ENCODE measurements around the gene PCNX2.

The PCNX2 gene

GRCh38 chr1:233032916-233033315 is 262.6 kb downstream of the PCNX2 start:
- no peak overlapping the region for H3K4me2 ChIP-seq
- H3K36me3 ChIP-seq: no peaks in the 10 kb centered on the region
- H3K9ac ChIP-seq: no peak overlapping the region
- H4K20me1 ChIP-seq: no peaks in the 10 kb centered on the region
- H3K9me3 ChIP-seq: no peaks in the 10 kb centered on the region
- no peak overlapping the region for H3K27ac ChIP-seq
- H3K27me3 ChIP-seq: no peaks in the 10 kb centered on the region
- no peak for TF ChIP-seq Cebpa-rat (IDR thresholded peaks at IDR 0.05)
- H3K4me3 ChIP-seq: no peak overlapping the region
- 0 out of 2 replicates have a peak, but pooled peaks cover under 1% of the 10 kb centered on the region for H3K4me1 ChIP-seq

DNA sequence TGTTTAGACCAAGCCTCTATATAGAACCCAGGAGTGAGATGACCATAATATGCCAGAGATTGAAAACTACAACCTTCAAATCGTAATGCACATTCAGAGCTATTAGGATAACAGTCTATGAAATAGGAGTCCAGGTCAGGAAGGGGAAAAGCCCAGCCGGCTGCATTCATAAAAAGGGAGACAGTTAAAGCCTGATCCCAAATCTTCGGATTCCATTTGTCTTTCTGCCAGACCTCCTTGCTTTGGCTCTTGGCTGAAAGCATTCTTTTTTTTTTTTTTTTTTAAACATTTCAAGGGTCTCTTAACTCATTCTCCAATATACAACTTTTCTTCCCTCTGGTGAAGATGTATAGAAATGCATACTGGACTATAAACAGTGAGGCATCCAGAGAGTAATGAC is 264.0 kb downstream of the PCNX2 start:
- H3K9me3 ChIP-seq: no peaks in the 10 kb centered on the region
- no peak overlapping the region for H3K4me3 ChIP-seq
- H3K4me1 ChIP-seq: peaks cover 7% of the 10 kb centered on the region; the same call in 1 of the 2 replicates
- H3K27ac ChIP-seq: no peak overlapping the region
- no peaks in the 10 kb centered on the region for H3K27me3 ChIP-seq
- H3K36me3 ChIP-seq: no peaks in the 10 kb centered on the region
- H3K4me2 ChIP-seq: no peak overlapping the region
- H4K20me1 ChIP-seq: no peaks in the 10 kb centered on the region
- no peak overlapping the region for H3K9ac ChIP-seq
- no peak for TF ChIP-seq Cebpa-rat (IDR thresholded peaks at IDR 0.05)

- H3K9me3 ChIP-seq: no peaks in the 10 kb centered on the region
- no peak overlapping the region for H3K27ac ChIP-seq
- H3K4me1 ChIP-seq: peaks cover 7% of the 10 kb centered on the region; the same call in 1 of the 2 replicates
These were observed 268.5 kb downstream of the PCNX2 start for GRCh38 chr1:233027046-233027445.

GRCh38 chr1:233025567-233025966 is 270.0 kb downstream of the PCNX2 start:
- no peak overlapping the region for H3K27ac ChIP-seq
- H3K27me3 ChIP-seq: no peaks in the 10 kb centered on the region
- no peak overlapping the region for H3K9ac ChIP-seq
- H4K20me1 ChIP-seq: no peaks in the 10 kb centered on the region
- no peaks in the 10 kb centered on the region for H3K36me3 ChIP-seq
- H3K9me3 ChIP-seq: no peaks in the 10 kb centered on the region
- H3K4me2 ChIP-seq: no peak overlapping the region
- no peak overlapping the region for H3K4me3 ChIP-seq
- peaks cover 13% of the 10 kb centered on the region for H3K4me1 ChIP-seq
- TF ChIP-seq Cebpa-rat (IDR thresholded peaks at IDR 0.05): no peak

More at GRCh38 chr1:233027046-233027445, 268.5 kb downstream of the PCNX2 start:
- Histone ChIP-seq H4K20me1 (no peaks in the 10 kb centered on the region), H3K4me3 (no peak overlapping the region), H3K4me2 (no peak overlapping the region), H3K9ac (no peak overlapping the region), H3K27me3 (no peaks in the 10 kb centered on the region), H3K36me3 (no peaks in the 10 kb centered on the region)
- TF ChIP-seq Cebpa-rat (IDR thresholded peaks at IDR 0.05): no peak

GRCh38 chr1:233025157-233025556 is 270.4 kb downstream of the PCNX2 start:
- Histone ChIP-seq H3K27me3 (no peaks in the 10 kb centered on the region), H3K36me3 (no peaks in the 10 kb centered on the region), H3K4me3 (no peak overlapping the region), H3K9me3 (no peaks in the 10 kb centered on the region), H3K4me1 (peaks cover 17% of the 10 kb centered on the region), H3K27ac (no peak overlapping the region), H3K4me2 (no peak overlapping the region), H3K9ac (no peak overlapping the region), H4K20me1 (no peaks in the 10 kb centered on the region)
- TF ChIP-seq Cebpa-rat (IDR thresholded peaks at IDR 0.05): no peak

GRCh38 chr1:233024199-233024598 is 271.3 kb downstream of the PCNX2 start:
- no peaks in the 10 kb centered on the region for H3K9me3 ChIP-seq
- H3K4me3 ChIP-seq: no peak overlapping the region
- TF ChIP-seq Cebpa-rat (IDR thresholded peaks at IDR 0.05): no peak
- H3K27me3 ChIP-seq: no peaks in the 10 kb centered on the region
- H4K20me1 ChIP-seq: no peaks in the 10 kb centered on the region
- H3K36me3 ChIP-seq: 0 out of 2 replicates have a peak, but pooled peaks cover 4% of the 10 kb centered on the region
- H3K4me1 ChIP-seq: peaks cover 19% of the 10 kb centered on the region
- no peak overlapping the region for H3K9ac ChIP-seq
- H3K27ac ChIP-seq: no peak overlapping the region
- no peak overlapping the region for H3K4me2 ChIP-seq

- Histone ChIP-seq H4K20me1 (no peaks in the 10 kb centered on the region), H3K4me2 (no peak overlapping the region), H3K4me1 (peaks cover 12% of the 10 kb centered on the region), H3K36me3 (0 out of 2 replicates have a peak, but pooled peaks cover 6% of the 10 kb centered on the region), H3K27me3 (no peaks in the 10 kb centered on the region), H3K9me3 (no peaks in the 10 kb centered on the region), H3K4me3 (no peak overlapping the region), H3K27ac (no peak overlapping the region), H3K9ac (no peak overlapping the region)
- TF ChIP-seq Cebpa-rat (IDR thresholded peaks at IDR 0.05): no peak
These were observed 273.3 kb downstream of the PCNX2 start for GRCh38 chr1:233022246-233022645.

- no peak overlapping the region for H3K9ac ChIP-seq
- no peaks in the 10 kb centered on the region for H4K20me1 ChIP-seq
- no peak overlapping the region for H3K27ac ChIP-seq
- peaks cover 17% of the 10 kb centered on the region for H3K4me1 ChIP-seq
- H3K9me3 ChIP-seq: no peaks in the 10 kb centered on the region
- H3K4me3 ChIP-seq: no peak overlapping the region
- H3K27me3 ChIP-seq: no peaks in the 10 kb centered on the region
- no peak for TF ChIP-seq Cebpa-rat (IDR thresholded peaks at IDR 0.05)
- peak overlapping the region; percentile 50 for H3K4me2 ChIP-seq
- H3K36me3 ChIP-seq: 0 out of 2 replicates have a peak, but pooled peaks cover 6% of the 10 kb centered on the region
These were observed 275.1 kb downstream of the PCNX2 start for GRCh38 chr1:233020426-233020825.

DNA sequence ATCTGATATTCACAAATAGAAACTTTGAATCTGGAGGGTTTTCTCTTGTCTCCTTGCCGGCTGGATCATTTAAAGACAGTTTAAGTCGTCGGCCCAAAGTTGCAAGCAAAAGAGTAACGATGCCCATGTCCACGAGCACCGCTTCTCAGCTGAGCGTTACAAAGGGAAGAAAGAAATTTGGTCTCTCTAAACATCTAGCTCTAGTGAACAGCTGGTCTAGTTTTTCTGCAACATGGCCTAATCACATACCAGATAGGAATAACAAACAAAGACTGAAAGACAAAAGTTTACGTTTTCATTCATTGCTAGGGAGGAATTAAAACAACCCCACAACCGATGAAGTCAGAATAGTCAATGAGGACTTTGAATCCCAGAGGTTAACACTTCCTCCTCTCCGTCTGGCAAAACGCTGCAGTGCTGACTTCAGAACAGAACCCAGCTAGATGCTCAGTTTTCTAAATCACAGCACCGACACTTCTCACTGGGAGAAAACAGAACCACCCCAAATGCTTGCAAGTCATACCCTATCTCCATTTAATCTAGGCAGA is 275.7 kb downstream of the PCNX2 start:
- Histone ChIP-seq H4K20me1 (no peaks in the 10 kb centered on the region), H3K9ac (no peak overlapping the region), H3K9me3 (no peaks in the 10 kb centered on the region), H3K4me3 (no peak overlapping the region), H3K4me2 (peak overlapping the region; percentile 50), H3K27ac (no peak overlapping the region), H3K27me3 (no peaks in the 10 kb centered on the region), H3K36me3 (0 out of 2 replicates have a peak, but pooled peaks cover 6% of the 10 kb centered on the region), H3K4me1 (peaks cover 17% of the 10 kb centered on the region)
- no peak for TF ChIP-seq Cebpa-rat (IDR thresholded peaks at IDR 0.05)

DNA sequence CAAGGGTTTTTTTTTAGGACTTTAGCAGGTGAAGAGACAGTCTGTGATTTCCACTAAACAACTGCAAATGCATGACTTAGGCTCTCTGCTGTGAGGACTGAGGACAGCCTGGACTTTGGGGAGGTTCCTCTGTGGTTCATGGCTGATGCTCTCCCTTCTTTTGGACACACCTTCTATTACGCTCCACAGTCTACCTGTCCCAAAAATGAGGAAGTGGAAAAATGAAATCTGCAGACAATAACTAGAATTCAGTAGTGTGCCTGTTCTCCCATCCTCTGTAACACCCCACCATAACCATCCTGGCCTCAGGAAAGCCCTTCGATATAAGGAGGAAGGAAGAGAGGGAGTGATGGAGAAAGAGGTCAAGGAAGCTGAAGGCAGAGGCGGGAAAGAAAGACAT is 276.4 kb downstream of the PCNX2 start:
- H3K4me3 ChIP-seq: no peak overlapping the region
- TF ChIP-seq Cebpa-rat (IDR thresholded peaks at IDR 0.05): no peak
- peaks cover 17% of the 10 kb centered on the region for H3K4me1 ChIP-seq
- H3K27me3 ChIP-seq: no peaks in the 10 kb centered on the region
- H3K9ac ChIP-seq: no peak overlapping the region
- no peak overlapping the region for H3K4me2 ChIP-seq
- H3K27ac ChIP-seq: no peak overlapping the region
- 0 out of 2 replicates have a peak, but pooled peaks cover 6% of the 10 kb centered on the region for H3K36me3 ChIP-seq
- H3K9me3 ChIP-seq: no peaks in the 10 kb centered on the region
- H4K20me1 ChIP-seq: no peaks in the 10 kb centered on the region
